Osteocyte (in vitro differentiated cells): ENCODE measurements around the gene C3orf85. TPM values are rescaled to one million over a fixed set of nuclear protein-coding genes. Genes with fewer than 3 reads are reported as not detected.
A peak's percentile ranks its signal among the peaks of the same experiment; 100 is the strongest.

Experiments used
- DNase-seq: peaks from one replicate; pipeline ENCODE4 v3.0.0; 2021; ENCODE audit warnings: mixed read lengths; ENCODE audit not compliant: unreplicated experiment; ENCODE audit errors: extremely low spot score
- H3K27ac Mint-ChIP-seq: one replicate; pipeline ENCODE4 v1.8.0; 2021; ENCODE audit warnings: mild to moderate bottlenecking, mixed read lengths; ENCODE audit not compliant: unreplicated experiment
- H3K27me3 Mint-ChIP-seq: one replicate; pipeline ENCODE4 v1.8.0; 2021; ENCODE audit warnings: mixed read lengths; ENCODE audit not compliant: unreplicated experiment
- H3K36me3 Mint-ChIP-seq: one replicate; pipeline ENCODE4 v1.8.0; 2021; ENCODE audit warnings: mixed read lengths; ENCODE audit not compliant: unreplicated experiment
- H3K4me1 Mint-ChIP-seq: one replicate; pipeline ENCODE4 v1.8.0; 2021; ENCODE audit warnings: mixed read lengths; ENCODE audit not compliant: unreplicated experiment
- H3K4me3 Mint-ChIP-seq: one replicate; pipeline ENCODE4 v1.8.0; 2021; ENCODE audit warnings: mild to moderate bottlenecking, moderate library complexity, mixed read lengths; ENCODE audit not compliant: unreplicated experiment
- H3K9me3 Mint-ChIP-seq: one replicate; pipeline ENCODE4 v1.8.0; 2021; ENCODE audit warnings: mixed read lengths; ENCODE audit not compliant: unreplicated experiment
- total RNA-seq: library from RNA; stranded (reverse); gene quantifications from 2 replicates; pipeline ENCODE4 v1.2.1, GENCODE V29; 2021
- TF ChIP-seq, protein P1 (sequence below): fragments of 200-600 bp; sonication (generic); IDR thresholded peaks from 2 replicates; pipeline ENCODE4 v1.5.0; 2021; ENCODE audit warnings: antibody characterized with exemption, mild to moderate bottlenecking, moderate library complexity

C3orf85 gene
- total RNA-seq, 1 donor from 2014 or later: not detected

DNA sequence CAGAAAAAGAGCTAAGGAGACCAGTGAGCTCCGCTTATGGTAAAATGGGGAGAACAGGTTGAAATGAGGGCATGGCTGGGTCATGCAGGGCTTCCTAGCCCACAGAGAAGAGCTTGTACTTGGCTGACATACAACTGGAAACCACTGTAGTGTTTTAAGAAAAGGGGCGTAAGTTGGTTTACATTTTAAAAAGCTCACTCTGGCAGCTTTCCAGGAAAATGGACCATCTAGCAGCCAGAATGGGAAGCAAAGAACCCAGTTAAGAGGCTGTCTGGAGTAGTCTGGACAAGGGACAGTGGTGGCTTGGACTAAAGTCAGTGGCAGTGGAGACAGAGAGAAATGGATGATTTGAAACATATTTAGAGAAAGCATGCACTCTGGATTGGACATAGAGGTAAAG is 20.5 kb upstream of the C3orf85 start:
- Mint-ChIP-seq H3K27me3 (peaks cover 3% of the 10 kb centered on the region), H3K36me3 (no peaks in the 10 kb centered on the region), H3K4me3 (no peak overlapping the region), H3K4me1 (peaks cover 16% of the 10 kb centered on the region), H3K9me3 (no peaks in the 10 kb centered on the region), H3K27ac (no peak overlapping the region)
- TF ChIP-seq, protein P1, sequence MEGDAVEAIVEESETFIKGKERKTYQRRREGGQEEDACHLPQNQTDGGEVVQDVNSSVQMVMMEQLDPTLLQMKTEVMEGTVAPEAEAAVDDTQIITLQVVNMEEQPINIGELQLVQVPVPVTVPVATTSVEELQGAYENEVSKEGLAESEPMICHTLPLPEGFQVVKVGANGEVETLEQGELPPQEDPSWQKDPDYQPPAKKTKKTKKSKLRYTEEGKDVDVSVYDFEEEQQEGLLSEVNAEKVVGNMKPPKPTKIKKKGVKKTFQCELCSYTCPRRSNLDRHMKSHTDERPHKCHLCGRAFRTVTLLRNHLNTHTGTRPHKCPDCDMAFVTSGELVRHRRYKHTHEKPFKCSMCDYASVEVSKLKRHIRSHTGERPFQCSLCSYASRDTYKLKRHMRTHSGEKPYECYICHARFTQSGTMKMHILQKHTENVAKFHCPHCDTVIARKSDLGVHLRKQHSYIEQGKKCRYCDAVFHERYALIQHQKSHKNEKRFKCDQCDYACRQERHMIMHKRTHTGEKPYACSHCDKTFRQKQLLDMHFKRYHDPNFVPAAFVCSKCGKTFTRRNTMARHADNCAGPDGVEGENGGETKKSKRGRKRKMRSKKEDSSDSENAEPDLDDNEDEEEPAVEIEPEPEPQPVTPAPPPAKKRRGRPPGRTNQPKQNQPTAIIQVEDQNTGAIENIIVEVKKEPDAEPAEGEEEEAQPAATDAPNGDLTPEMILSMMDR: no peak
- no peak for DNase-seq

DNA sequence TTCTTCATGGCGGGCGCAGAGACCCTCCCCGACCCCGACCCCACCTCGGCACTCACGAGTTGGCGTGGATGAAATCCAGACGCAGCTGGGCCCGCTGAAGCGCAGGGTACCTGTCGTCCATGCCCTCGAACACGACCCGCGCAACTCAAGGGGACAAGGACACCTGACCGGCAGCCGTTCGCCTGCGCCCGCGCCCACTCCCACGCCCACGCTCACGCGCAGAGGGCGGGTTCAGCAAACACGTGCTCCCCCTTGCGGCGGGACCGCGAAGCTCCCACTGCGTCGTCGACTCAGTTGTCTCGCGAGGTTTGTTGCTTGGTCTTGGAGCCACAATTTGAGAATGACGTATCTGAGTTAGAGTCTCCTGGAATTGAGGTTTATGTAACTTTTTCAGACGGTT is 18.6 kb upstream of the C3orf85 start, which contains the start of gene MORC1:
Gene MORC1, minus strand, starts transcription at position 196 of the 400 bp plus-strand sequence. Its CDS starts 75 bp downstream, at position 121.
- H3K27ac Mint-ChIP-seq: no peak within 1 kb of the TSS
- no peak within 1 kb of the TSS for H3K4me3 Mint-ChIP-seq
- H3K36me3 Mint-ChIP-seq: no peaks in the 10 kb centered on the region
- H3K9me3 Mint-ChIP-seq: no peaks in the 10 kb centered on the region
- peak; percentile 85 for DNase-seq
- peaks cover 16% of the 10 kb centered on the region for H3K4me1 Mint-ChIP-seq
- no peaks in the 10 kb centered on the region for H3K27me3 Mint-ChIP-seq
- TF ChIP-seq, protein P1: no peak

DNA sequence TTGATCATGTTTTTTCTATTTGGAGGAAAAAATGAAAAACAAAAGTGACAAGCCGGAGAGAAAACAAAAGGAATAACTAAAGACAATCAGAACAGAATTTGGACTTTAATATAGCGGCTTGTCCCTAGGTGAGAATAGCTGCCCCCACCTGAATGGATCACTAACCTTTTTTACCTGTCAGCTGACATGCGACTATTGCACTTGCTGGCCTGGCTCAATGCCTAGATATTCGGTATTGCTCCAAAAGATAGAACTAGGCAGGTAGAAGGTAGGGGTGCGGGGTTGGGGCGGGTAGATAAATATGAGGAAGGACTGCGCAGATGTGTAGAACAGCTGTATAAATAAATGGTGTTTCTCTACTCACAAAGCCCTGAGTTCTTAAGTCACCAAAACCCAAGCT is 17.9 kb upstream of the C3orf85 start:
- Mint-ChIP-seq H3K27ac (no peak overlapping the region), H3K9me3 (no peaks in the 10 kb centered on the region), H3K4me1 (peaks cover 16% of the 10 kb centered on the region), H3K36me3 (no peaks in the 10 kb centered on the region), H3K27me3 (no peaks in the 10 kb centered on the region), H3K4me3 (no peak overlapping the region)
- TF ChIP-seq, protein P1: no peak
- DNase-seq: no peak

DNA sequence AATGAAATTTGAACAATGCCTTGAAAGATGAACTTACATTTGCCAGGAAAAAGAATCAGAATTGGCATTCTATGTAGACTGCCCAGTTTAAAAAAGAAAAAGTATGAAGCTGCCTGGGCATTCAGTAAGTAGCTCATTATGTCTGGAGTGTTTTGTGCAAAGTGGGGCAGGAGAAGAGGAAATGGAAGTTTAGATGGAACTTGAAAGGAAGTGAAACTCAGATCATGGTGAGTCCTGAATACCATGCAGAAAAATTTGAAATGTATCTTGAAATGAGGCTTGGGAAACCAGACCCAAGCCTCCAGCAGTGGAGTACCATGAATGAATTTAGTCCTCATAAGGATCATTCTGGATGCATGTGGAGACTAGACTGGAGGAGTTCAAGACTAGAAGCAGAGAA is 13.8 kb upstream of the C3orf85 start:
- no peak for DNase-seq
- TF ChIP-seq, protein P1: no peak

DNA sequence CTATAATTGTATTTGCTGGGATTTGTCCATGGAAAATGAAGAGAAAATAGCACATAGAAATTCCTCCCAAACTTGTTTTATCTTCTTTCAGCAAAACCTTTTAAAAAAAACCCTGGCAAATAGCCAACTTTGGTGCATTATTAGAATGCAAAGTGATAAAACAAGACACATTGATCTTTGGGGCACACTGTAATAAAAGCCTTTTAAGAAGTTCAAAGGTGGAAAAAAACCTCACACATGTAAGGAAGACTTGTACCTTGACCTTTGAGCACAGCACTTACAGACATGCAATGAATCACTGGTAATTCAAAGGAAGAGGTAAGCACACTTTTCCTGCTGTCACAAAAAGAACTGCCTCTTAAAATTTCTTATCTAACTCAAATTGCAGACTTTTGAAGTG is 10.6 kb upstream of the C3orf85 start:
- H3K4me1 Mint-ChIP-seq: no peaks in the 10 kb centered on the region
- no peak overlapping the region for H3K27ac Mint-ChIP-seq
- no peaks in the 10 kb centered on the region for H3K9me3 Mint-ChIP-seq
- TF ChIP-seq, protein P1: no peak
- H3K36me3 Mint-ChIP-seq: no peaks in the 10 kb centered on the region
- no peak for DNase-seq
- H3K27me3 Mint-ChIP-seq: no peaks in the 10 kb centered on the region
- no peak overlapping the region for H3K4me3 Mint-ChIP-seq

More for the DNA sequence above, 13.8 kb upstream of the C3orf85 start:
- Mint-ChIP-seq H3K9me3 (no peaks in the 10 kb centered on the region), H3K27ac (no peak overlapping the region), H3K27me3 (no peaks in the 10 kb centered on the region), H3K36me3 (no peaks in the 10 kb centered on the region), H3K4me3 (no peak overlapping the region), H3K4me1 (no peaks in the 10 kb centered on the region)
